NCI-H1417 treated with DMSO at 0.1 percent for 48 hours (cell line): ENCODE measurements around the gene FAM168A.

Source experiments
- DNase-seq: peaks from one replicate; lab custom pipeline; 2025; lab: John Stamatoyannopoulos, UW

FAM168A gene

DNA sequence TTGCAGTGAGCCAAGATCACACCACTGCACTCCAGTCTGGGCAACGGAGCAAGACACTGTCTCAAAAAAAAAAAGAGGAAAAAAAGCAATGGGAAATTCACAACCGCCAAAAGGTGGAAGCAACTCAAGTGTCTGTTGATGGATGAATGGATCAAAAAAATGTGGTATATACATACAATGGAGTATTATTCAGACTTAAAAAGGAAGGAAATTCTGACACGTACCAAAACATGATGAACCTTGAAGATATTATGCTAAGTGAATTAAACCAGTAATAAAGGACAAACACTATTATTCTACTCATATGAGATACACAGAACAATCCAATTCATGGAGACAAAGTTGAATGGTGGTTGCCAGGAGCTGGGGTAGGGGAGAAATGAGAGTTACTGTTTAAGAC lies 40.9 kb downstream of the FAM168A start:
- no peak for DNase-seq

DNA sequence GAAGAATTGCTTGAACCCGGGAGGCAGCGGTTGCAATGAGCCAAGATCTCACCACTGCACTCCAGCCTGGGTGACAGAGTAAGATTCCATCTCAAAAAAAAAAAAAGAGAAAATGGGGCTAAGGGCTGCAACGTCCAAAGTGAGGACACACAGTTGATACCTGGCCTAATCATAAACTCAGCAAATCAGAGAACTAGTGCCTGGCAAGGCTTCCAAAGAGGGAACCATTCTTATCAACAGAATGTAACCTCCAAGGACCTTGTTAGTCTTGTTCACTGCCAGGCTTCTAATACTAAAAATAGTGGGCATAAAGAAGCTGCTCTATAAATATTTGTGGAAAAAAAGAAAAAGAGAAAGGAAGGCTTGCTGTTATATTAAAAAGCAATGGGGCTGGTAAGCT lies 42.3 kb downstream of the FAM168A start:
- DNase-seq = no peak

DNA sequence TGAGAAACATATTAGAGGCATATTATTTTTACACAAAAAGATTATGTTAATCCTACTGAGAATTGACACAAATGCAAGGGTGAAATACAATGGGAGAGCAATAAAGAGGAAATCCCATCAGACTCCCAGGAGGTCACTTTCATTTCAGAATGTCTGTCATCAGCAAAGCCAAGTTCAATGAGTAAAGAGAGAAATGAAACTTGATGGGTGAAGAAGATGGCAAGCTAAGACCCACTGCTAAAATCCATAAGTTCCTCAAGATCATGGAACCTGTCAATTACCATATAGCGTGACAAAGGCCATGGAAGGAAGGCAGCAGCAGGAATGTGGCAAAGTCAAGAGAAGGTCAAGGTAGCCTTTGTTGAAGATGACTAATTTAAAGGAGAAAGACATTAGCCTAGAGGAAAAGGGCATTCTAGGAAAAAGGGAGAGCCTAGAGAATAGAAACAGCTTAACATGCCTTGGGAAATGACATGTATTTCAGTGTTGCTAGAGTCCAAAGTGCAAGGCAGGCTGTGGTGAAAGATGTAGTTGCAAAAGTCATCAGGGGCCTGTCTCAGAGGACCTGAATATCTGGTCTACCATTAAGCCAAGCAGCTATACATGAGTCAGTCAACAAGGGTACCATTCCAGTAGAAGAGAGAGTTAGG lies 43.1 kb downstream of the FAM168A start:
- DNase-seq = no peak

DNA sequence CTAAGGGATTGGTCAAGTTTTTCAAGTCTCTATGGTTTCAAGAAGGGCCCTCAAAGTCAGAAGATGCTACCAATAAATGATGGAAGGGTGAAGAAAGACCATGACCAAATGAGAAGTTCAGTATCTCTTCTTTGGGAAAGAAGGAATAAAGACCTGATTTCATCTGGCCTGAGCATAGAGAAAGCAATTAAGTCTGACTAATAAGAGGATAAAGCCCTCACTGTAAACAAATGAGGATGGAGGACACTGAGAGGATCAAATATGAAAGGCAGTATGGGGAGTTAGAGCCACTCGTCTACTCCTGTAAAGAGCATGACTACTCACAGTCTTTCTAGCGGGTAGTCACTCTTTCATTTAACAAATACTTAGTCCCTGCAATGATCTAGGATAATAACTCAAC lies 44.6 kb downstream of the FAM168A start:
- DNase-seq = no peak

DNA sequence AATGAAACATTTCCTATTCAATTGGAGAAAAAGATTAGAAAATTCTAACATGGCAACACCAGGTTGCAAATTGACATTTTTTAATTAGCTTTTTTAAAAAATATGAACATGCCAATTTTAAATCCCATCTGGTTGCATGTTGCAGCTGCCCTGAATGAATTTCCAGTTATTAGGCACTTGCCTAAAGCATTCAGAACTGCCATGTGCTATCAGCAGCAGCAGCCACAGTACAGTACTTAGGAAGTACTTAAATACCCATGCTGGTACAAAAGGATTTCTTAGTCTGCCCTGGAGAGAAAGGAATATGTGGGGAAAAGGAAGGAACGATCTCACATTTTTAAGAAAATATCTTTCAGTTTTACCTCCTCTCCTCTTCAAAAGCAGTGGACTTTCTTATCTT lies 46.2 kb downstream of the FAM168A start:
- no peak for DNase-seq

DNA sequence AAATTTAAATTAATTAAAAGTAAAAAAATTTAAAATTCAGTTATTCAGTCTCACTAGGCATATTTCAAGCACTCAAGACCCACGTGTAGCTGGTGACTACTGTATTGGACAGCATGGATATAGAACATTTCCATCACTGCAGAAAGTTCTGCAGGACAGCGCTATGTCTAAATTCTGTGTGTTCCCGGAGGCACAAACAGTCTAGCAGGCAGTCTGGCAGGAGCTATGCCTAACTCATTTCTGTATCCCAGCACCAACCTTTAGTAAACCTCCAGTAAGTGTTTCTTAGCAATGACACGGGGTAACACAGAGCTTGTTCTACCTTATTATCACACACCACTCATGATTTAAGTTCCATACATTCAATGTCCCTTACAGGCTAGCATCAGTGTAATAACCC lies 48.5 kb downstream of the FAM168A start:
- no peak for DNase-seq

DNA sequence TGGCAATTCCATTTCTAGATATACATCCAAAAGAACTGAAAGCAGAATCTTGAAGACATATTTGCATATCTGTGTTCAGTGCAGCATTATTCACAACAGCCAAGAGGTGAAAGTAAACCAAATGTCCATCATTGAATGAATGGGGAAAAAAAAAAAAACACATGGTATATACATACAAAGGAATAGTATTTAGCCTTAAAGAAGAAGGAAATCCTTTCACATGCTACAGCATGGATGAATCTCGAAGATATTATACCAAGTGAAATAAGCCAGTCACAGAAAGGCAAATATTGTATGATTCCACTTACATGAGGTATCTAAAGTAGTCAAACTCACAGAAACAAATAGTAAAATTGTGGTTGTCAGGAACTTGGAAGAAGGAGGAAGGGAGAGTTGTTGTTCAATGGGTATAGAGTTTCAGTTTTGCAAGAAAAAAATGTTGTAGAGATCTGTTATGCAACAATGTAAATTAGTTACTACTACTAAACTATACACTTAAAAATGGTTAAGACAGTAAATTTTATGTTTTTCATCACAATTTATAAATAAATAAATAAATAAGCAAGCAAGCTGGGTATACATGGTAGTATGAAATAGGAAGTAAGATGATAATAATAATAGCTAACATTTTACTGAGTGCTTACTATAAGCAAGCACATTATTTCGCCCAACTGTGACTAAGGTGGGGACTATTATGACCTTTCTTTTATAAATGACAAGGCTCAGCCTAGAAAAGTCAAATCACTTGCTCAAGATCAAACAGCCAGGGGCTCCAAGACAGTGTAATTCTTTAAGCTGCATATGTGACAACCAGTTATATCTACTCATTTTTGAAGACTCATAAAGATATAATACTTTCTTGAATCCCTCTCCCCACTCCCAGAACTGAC lies 50.0 kb downstream of the FAM168A start:
- no peak for DNase-seq

DNA sequence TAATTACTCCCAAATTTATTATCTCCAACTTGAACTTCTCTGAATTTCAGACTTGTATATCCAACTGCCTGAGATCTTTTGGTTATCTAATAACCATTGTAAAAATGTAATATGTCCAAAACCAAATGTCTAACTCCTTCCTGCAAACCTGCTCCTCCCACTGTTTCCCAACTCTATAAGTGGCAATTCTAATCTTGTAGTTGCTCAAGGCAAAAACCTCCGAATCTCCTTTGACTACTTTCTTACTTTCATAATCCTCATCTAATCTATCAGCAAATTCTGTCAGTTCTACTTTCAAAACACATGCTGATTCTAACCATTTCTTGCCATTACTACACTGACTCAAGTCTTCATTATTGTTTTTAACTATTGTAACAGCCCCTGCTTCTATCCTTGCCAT lies 55.7 kb downstream of the FAM168A start:
- no peak for DNase-seq

DNA sequence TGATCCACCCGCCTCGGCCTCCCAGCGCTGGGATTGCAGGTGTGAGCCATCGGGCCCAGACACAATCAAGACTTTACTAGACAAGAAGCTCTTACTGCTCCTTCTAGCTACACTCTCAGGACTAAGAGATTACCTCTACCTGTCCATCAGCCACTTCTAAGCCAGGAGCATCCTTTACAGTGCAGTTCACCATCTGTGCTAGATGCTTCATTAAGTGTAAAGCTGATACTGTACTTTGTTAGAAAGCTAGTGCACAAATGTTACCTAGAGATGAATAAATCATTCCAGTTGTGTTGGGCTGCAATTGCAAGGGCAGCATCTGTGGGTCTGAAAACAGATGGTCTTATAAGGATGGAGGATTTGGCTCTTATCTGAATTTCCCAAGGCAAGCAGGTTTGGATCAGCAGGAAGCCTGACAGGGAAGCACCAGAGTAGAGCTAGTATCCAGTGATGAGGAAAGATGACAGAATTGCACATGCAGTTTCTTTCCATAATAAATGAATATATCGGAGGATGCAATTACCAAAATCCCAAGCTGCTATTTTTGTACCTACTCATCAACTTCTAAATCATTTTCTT lies 58.3 kb downstream of the FAM168A start:
- no peak for DNase-seq

DNA sequence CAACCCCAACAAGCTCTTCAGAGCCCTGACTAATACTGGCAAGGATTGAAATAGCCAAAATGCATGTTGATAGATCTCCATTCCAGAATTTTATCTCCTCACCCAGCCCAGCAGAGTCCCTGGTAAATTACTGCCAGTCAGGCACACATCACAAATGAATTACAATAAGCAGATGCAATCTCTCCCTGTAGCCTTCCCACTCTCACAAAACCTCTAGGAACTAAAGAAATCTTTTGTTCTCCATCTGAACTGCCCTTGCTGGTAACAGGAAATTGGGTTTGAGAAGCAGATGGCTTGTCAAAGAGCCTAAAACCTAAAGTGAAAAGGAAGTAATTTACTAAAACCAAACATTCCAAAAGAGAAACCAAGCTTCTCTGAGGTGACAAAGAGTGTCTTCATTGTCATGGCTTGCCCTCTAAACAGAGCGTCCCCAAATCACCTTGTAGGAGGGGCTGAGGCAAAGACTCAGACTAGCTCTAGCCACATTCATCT lies 59.5 kb downstream of the FAM168A start:
- no peak for DNase-seq

DNA sequence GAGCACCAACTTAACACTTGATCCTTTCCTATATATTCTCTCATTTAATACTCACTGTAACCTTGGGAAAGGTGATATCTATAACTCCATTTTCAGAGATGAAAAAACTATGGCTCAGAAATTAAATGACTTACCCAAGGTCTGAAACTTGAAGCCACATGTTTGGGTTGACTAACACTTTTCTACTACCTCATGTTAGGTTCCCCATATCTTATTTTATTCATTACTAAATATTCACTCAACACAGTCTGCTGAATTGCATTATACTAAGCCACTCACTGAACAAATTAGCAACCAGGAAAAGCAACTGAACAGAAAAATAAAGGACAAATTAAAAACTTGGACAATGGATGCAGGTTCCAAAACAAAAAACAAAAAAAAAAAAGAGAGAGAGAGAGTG lies 59.9 kb downstream of the FAM168A start:
- DNase-seq = no peak

DNA sequence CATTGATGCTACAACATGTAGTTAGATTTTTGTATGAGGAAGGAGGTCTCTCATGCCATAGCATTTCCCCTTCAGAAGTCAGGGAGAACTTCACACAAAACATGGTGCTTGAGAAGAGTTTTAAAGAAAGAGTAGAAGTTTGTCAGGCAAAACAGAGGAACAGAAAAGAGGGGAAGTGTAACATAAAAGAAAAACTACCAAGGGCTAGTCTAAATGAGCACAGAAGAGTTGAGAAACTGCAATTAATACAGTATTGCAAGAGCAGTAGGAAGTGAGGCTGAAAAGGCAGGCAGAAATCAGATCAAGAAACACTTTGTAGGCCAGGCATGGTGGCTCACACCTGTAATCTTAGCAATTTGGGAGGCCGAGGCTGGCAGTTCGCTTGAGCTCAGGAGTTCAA lies 61.0 kb downstream of the FAM168A start:
- DNase-seq = no peak

DNA sequence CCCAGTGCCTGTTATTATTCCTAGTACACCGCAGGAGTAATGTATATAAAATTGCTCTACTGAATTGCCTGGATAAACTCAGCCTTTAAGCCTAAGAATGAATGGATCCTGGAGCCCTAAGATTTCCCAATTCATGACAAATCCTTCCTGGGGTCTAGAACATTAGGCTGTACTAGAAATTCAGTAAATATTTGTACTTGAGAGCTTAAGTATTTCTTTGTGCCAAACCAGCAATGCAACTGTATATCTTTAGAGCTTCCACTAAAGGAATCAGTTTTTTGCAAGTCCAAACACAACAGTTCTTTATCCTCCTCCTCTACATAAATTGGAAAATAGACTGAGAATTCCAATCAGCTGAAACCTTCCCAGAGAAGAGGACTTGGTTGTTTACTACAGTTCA lies 65.6 kb downstream of the FAM168A start:
- no peak for DNase-seq

DNA sequence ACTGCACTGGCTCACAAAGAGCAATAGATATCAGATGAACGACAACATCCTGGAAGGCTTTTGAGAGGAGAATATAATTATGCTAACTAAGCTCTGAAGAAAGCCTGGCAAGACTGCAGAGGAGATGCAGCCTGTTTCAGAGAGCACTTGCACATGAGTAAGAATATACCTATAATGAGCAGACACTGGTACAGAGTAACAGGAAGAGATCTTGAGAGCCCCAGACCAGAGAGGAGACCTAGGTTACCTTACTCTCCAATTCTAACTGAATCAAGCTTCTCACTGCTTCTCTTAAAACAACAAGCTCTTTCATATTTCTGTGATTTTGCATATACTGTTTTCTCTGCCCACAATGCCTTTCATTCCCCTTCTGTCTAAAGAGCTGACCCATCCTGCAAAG lies 66.5 kb downstream of the FAM168A start:
- DNase-seq = no peak

DNA sequence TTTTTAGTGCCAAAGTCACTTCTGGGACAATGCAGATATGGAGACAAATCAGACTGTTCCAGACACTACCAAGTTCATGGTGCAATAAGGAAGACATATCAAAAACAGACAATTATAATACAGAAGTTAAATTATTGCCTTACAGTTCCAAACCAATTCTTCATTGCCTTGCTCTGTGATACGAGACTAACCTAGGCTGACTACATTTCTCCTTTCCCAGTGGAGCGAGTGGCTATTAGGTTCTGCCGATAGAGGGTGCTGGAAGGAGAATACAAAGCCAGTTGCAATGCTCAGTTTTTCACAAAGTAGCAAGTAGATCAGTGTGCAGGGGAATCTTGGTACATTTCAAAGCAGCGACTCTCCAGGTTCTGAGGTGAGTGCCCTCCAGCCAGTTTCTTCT lies 67.8 kb downstream of the FAM168A start:
- DNase-seq = no peak

DNA sequence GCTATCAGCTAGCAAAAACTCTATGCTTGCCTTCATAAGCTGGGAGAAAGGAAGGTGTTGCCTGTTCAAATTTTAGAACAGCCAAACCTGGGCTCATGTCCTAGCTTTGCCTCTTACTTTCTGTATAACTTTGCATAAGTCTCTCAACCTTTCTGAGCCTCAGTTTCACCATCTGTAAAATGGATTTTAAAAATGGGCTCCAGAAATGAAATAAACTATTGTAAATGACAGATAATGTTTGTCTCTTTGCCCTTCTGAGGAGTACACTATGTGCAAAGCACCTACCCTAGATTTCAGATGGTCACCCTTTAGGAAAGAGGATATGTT lies 68.7 kb downstream of the FAM168A start:
- DNase-seq = no peak

DNA sequence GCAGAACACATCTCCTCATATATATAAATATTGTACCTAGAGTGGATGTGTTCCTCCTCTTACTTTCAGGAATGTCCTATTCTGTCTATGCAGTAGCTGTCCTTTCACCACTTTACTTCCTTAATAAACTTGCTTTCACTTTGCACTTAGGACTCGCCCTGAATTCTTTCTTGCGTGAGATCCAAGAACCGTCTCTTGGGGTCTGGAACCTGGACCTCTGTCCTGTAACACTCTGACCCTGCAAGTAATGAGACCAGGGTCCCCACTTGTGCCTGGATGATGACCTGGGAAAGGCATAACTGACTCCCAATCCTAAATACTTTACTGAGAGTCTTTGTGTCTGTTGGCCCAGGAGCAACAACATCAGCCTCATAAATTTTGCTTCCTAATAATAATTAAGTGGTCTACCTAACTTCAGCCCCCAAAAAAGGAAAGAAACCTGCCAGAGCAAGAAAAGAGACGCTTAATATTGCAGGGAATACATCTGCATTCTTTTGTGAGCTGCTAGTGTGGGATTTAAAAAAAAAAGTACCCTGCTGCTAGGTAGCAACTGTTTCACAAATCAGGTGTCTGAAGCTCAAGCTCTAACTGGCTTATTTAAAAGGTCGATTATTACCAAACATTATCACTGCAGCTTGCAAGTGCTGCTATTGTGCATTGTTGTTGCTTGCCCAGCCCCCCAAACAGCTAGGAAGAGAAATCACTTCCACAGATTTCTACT lies 69.3 kb downstream of the FAM168A start:
- no peak for DNase-seq

DNA sequence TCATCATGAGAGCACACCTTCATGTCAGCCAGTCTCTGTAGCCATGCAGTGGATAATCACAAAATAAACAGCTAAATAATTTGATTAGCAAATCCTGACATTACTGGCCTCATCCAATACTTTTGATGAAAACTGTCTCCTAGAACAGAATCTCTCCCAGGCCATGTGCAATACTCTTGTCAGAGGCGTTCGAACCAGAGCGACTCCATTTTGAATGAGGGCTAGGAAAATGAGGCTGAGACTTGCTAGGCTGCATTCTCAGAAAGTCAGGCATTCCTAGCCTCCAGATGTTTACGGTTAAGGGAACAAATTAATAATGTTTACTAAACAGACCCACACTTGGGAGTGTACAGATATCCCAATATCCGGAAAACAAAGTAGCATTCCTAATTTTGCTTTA lies 69.9 kb downstream of the FAM168A start:
- no peak for DNase-seq

DNA sequence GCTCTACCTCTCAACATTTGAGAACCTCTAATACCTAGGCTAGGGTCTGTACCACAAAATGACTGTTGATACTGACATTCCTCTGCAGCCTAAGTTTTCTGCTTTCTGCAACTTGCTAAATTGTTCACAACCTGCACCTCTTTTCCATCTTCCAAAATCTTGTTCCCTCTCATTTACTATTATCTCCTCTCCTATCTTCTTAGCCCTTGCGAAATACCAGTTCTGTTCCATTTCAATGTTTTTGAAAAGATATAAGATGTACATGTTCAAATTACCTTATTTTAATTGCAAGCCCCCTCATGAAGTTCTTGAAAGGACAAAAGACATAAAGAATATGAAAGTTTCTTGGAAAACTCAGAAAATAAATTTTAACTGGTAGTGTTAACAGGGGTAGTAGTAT lies 72.3 kb downstream of the FAM168A start:
- DNase-seq = no peak

DNA sequence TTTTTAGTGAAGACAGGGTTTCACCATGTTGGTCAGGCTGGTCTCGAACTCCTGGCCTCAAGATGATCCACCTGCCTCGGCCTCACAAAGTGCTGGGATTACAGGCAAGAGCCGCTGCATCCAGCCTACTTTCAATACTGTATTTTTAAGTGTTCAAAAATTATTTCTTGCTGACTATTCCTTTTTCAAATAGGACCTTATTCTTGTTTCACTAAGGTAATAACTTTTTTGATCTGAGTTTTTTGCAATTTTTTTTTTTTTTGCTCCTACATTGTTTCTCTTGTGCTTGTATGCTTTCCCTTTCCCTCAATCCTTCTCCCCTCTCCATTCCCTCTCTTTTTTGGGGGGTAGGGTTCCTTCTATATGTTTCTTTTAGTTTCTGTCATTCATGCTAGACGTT lies 73.1 kb downstream of the FAM168A start:
- DNase-seq = no peak

DNA sequence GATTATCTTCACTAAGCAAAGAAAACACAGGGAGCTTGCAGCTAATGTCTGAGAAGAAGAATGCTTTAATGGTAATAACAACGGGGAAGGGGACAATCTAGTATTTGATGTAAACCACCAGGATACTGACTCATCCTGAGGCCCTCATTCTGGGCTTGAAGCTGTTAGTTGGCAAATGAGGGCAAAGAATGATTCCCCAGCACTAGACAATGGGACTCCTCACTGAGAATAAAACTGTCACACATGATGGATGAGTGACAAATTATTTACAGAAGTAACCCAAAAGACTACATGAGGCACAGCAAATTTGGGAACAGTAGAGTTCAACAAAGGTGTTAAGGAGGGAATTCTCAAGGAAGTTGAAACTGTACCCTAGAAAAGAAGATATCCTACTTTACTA lies 76.3 kb downstream of the FAM168A start:
- no peak for DNase-seq

DNA sequence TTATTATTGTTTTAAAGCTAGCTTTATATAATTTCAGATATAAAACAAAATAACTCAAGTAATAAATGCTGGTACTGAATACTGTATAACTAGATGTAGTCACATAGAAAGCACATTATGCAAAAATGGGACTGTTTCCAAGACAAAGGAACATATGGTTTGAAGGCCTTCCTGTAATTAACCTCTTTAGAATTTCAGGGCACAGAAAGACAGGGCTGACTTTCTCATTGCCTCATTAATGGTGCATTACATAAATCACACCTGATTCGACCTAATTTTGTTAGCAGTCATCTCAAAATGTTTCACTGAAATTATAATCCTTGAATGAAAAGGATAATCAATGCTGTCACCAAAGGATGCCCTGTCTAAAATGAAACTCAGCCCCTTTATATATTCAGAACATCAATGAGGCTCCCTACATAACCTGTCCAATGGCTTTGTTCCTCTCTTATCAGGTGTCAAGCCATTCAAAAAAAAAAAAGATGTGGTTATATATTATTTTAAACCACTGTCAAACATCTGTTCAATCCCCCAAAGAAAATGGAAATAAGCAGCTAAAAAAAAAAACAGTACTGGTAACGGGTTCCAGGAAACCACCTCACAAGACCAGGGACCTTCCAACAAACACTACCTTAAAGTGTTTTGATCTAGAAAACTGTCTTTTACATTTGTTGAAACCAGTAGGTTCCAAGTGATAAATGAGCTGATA lies 77.4 kb downstream of the FAM168A start:
- DNase-seq = peak; percentile 22
